H1 (cell line): ENCODE results near the gene NXPH3. TPM values are rescaled to one million over a fixed set of nuclear protein-coding genes. Genes with fewer than 3 reads are reported as not detected.

Experiments
- JUN ChIP-seq: IDR thresholded peaks from 2 replicates; pipeline ENCODE4 v1.6.1; 2011; ENCODE audit warnings: low read depth, mild to moderate bottlenecking, improper control_type of control experiment, low read length
- KDM5A ChIP-seq: fragments of 200-600 bp; IDR thresholded peaks from 2 replicates; pipeline ENCODE4 v1.7.1; 2012; ENCODE audit warnings: mild to moderate bottlenecking, low read length, inconsistent platforms, mixed read lengths
- SAP30 ChIP-seq: fragments of 300-600 bp; sonication (generic); IDR thresholded peaks from 2 replicates; pipeline ENCODE4 v1.7.1; 2012; ENCODE audit warnings: low read length, moderate library complexity, mild to moderate bottlenecking, inconsistent platforms; ENCODE audit not compliant: insufficient read depth, insufficient replicate concordance
- SIN3A ChIP-seq, 2 experiments: IDR thresholded peaks in 1 of 2; conservative IDR thresholded peaks in 1 of 2; 2 replicates each; pipeline ENCODE4 v1.6.1; 2011 to 2012; ENCODE audit warnings: low read length in 2 of 2, improper control_type of control experiment in 1 of 2, low read depth in 1 of 2, mild to moderate bottlenecking in 1 of 2
- TAF1 ChIP-seq: IDR thresholded peaks from 2 replicates; pipeline ENCODE4 v1.6.1; 2011; ENCODE audit warnings: mild to moderate bottlenecking, low read depth, low read length
- TAF7 ChIP-seq: optimal IDR thresholded peaks from 2 replicates; pipeline ENCODE3; 2011; ENCODE audit warnings: low read depth, mild to moderate bottlenecking, inconsistent platforms, low read length, moderate library complexity, borderline replicate concordance
- polyA plus RNA-seq, 7 experiments: library from polyadenylated mRNA; depleted of rRNA in 3 of 7; stranded (reverse) in 5 of 7; unstranded in 2 of 7; fragments of >200 nt in 5 of 7; fragments of 200-250 nt in 2 of 7; gene quantifications; 1 replicate in 5 of 7; 2 replicates in 1 of 7; 4 replicates in 1 of 7; pipeline versions ENCODE4 v1.2.1 to v1.2.3, GENCODE V29; 2011 to 2013; ENCODE audit warnings: missing spikeins in 2 of 7, mixed read lengths in 2 of 7
- total RNA-seq: library from RNA; stranded (reverse); fragmentation: NEBNext Ultra II Directional; extraction: Animal tissue kit (Norgen Biotek cat#: 25700); gene quantifications from 2 replicates; pipeline ENCODE4 v1.2.1, GENCODE V29; 2021
- TF ChIP-seq, protein P1 (sequence below), 3 experiments: IDR thresholded peaks; 1 replicate in 2 of 3; 2 replicates in 1 of 3; pipeline versions ENCODE4 v1.5.1 to v1.6.1; 2011; ENCODE audit warnings: low read length in 3 of 3, mild to moderate bottlenecking in 3 of 3, inconsistent platforms in 2 of 3, low read depth in 1 of 3, moderate library complexity in 1 of 3; ENCODE audit not compliant: insufficient read depth in 1 of 3; ENCODE audit errors: control extremely low read depth in 1 of 3
- TF ChIP-seq, protein P2 (sequence below): IDR thresholded peaks from 2 replicates; pipeline ENCODE4 v1.6.1; 2011; ENCODE audit warnings: low read length, improper control_type of control experiment

The NXPH3 gene
- total and polyA plus RNA-seq, 2 of the 8 experiments (the other 6 are each of a cell fraction or from before 2014, with no cell fraction given): 2.5 to 3.7 TPM

DNA sequence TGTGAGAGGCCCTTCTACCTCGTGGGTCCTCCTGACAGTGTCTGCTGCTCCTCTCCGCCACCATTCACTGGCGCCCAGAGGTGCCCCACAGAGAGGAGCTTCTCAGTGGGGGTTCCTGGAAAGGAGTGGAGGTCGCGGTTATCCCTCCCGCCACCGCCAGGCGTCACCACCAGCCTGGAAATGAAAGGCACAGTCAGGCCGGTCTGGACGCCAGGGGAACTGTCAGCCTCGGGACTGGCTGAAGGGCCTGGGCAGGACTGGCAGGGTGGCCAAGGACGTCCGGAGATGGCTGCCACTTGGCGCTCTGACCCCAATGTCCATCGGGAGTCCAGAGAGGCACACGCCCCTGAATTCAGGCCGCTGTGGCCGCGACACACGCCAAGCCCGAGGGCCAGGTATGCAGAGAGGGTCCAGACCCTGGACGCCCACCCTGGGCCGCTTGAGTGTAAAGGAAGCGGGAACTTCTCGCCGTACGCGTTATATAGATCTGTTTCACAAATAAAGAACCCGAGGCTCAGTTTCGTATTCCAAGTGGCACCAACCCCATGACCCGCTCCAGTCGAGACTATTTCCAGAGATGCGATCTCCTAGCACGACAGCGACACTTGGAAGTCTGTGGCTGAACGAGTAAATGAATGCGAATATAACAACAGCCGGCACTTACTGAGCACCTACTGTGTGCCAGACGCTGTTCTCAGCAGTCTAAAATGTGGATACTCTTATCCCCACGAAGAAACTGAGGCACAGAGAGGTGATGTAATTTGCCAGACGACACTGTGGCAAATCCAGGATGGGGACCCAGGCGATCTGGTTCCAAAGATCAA lies 7.6 kb upstream of the NXPH3 start (continued):
- TF ChIP-seq, protein P1, sequence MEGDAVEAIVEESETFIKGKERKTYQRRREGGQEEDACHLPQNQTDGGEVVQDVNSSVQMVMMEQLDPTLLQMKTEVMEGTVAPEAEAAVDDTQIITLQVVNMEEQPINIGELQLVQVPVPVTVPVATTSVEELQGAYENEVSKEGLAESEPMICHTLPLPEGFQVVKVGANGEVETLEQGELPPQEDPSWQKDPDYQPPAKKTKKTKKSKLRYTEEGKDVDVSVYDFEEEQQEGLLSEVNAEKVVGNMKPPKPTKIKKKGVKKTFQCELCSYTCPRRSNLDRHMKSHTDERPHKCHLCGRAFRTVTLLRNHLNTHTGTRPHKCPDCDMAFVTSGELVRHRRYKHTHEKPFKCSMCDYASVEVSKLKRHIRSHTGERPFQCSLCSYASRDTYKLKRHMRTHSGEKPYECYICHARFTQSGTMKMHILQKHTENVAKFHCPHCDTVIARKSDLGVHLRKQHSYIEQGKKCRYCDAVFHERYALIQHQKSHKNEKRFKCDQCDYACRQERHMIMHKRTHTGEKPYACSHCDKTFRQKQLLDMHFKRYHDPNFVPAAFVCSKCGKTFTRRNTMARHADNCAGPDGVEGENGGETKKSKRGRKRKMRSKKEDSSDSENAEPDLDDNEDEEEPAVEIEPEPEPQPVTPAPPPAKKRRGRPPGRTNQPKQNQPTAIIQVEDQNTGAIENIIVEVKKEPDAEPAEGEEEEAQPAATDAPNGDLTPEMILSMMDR (IDR thresholded peaks at IDR 0.05; ENCODE audit: control extremely low read depth in 1 of 3, insufficient read depth in 1 of 3, low read depth in 1 of 3, low read length in 3 of 3): peak; percentile 87 to 98 (median 90)
- TF ChIP-seq KDM5A (no peak), TAF7 (peak; percentile 36), SIN3A (conservative IDR thresholded peaks at IDR 0.05 in 1 of 2, IDR thresholded peaks at IDR 0.05 in 1 of 2; ENCODE audit: low read depth in 1 of 2, low read length in 2 of 2) (peak; percentile 42 to 90; a peak in 2 of 4 replicates), SAP30 (peak; percentile 47), JUN (no peak), TAF1 (no peak)
- TF ChIP-seq, protein P2, sequence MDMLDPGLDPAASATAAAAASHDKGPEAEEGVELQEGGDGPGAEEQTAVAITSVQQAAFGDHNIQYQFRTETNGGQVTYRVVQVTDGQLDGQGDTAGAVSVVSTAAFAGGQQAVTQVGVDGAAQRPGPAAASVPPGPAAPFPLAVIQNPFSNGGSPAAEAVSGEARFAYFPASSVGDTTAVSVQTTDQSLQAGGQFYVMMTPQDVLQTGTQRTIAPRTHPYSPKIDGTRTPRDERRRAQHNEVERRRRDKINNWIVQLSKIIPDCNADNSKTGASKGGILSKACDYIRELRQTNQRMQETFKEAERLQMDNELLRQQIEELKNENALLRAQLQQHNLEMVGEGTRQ: 0 out of 2 replicates have a peak, but pooled peaks have one; percentile 5
